DMS 273 treated with DMSO at 0.1 percent for 48 hours (cell line): ENCODE results near the gene CIB2.

Experiments
- DNase-seq: peaks from one replicate; lab custom pipeline; 2025; lab: John Stamatoyannopoulos, UW

Gene CIB2

DNA sequence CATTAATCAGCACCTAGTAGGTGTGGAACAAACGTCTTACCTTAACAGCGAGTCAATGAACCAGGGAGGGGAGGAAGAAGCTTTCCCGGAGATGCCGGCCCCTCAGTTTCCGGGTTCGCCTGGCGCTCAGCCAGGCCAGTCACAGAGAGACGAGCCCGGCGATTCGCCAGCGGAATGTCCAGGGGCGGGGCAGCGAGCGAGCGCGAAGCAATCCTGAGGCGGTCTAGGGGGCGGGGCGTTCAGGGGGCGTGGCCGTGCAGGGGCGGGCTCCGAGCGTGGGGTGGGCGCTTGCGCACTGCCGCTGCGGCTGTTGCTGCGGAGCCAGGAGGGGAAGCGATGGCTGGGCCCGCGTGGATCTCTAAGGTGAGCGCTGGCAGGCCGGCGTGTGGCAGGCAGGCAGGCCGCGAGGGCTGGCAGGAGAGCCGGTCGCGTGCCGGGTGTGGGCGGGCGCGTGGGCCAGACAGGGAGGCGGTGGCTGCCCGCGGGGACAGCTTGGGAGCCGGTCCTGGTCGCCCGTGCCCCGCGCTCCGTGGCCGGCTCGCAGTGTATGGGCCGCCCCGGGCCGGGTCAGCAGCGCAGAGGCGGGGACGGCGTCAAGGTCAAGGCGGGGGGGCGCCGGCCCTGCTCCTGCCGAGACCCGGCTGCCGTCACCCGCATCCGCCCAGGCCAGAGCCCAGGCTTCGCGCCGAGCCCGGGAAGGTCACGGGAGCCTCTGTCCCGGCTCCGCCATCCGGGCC, 18.0 kb upstream of the CIB2 start, which contains the start of gene IDH3A:
Gene IDH3A (plus strand): TSS at position 295 of the 737 bp plus-strand sequence. CDS start 42 bp downstream, at position 337.
- DNase-seq = peak; percentile 67

- no peak for DNase-seq
Observed at GRCh38 chr15:78148392-78149067, 17.3 kb upstream of the CIB2 start.

- DNase-seq = no peak
Observed at GRCh38 chr15:78147566-78147965, 16.3 kb upstream of the CIB2 start.

- DNase-seq = no peak
Observed at GRCh38 chr15:78146425-78147154, 15.3 kb upstream of the CIB2 start.

DNA sequence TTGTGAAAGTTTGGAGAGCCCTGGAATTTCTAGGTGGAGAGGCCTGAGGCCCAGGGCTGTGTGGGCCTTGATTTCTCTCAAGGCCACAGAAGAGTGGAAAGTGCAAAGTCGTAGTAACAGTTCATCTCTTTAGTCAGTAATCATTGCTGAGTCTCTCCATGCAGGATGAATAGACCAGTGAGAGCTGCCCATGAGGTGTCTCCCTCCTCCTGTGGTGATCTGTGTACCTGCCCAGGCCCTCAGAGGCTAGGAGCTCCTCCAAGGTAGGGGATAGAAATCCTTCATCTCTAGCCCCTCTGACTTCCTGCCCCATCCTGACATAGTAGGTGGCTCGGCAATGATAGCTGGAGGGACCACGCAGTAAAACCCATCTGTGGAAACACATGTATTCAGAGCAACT, 11.1 kb upstream of the CIB2 start:
- no peak for DNase-seq

DNA sequence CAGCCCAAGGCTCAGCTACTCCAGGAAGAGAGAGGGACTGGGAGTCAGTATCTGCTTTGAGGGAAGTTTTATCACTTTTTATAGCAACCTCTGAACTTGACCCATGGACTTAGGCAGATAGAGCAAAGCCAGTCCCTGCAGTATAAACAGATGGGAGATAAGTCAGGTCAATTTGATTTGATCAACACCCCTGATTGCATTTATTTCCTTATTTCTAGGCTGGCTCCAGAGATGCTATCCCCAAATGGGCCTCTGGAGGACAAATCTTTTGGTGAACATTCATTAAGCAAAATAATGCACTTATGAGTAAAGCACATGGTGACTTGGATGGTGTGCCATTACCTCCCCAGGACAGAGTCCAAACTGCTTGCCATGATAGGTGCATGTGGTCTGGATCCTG, 9.0 kb upstream of the CIB2 start:
- DNase-seq = no peak

GRCh38 chr15:78139578-78139977, 8.3 kb upstream of the CIB2 start:
- no peak for DNase-seq

DNA sequence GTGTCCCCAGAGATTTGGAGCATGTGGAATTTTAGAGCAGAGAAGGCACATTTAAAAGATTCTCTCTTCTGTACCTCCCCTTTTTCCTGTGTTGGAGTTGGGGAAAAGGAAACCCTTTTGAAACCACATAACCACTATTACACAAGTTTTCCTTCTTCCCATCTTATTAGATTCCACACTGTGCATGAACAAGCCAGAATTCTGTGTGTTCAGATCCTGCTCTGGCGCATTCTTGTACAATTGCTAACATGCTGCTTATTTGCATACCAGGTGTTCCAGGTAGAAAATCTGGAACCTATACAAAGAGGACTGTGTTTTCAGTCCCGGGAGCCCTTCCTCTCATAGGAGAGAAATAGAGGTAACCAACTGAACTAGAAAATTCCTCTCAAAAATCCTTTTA, 2.6 kb upstream of the CIB2 start:
- DNase-seq = no peak

- no peak for DNase-seq
Observed at GRCh38 chr15:78130466-78131294, 565 bp downstream of the CIB2 start.

DNA sequence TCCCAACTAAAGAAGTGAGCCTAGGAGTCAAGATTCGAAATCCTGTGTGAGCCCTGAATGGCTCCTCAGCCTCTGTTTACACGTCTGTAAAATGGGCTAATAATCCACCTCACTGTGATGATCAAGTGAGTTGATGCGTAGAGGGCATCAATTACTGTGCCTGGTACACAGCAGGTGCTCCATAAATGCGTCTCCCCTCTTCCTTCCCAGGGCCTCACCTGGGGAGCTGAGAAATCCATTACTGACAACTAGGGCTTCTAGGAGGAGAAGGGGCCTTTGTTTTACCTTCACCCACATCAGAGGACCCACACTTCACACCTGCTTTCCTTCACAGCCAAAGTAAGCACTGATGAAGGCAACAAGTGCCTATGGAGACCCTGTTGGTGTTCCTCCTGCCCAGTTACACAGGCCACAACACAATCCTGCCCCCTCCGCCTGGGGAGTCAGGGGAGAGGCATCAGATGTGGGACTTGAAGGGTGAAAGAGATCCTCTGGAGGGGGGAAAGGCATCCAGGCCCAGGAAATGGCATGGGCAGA, 1.4 kb downstream of the CIB2 start:
- DNase-seq = no peak

GRCh38 chr15:78129077-78129750, 2.0 kb downstream of the CIB2 start:
- peak; percentile 78 for DNase-seq

DNA sequence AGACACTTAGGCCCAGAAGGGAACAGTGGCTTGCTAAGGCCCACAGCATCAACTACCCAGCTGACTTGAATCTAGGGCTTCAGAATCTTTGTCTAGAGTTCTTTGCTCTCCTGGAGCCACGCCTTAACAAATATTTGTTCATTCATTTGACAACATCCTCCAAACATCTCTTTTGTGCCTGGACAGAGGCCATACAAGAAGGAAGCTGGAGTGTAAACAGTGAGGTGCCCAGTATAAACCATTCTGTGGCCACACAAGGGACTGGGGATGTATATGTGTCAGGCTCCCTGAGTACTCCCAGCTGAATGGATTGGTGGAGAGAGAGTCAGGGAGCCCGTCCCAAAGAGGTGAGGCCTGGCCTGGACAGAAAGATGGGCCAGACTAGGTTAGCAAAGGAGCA, 3.4 kb downstream of the CIB2 start:
- no peak for DNase-seq

DNA sequence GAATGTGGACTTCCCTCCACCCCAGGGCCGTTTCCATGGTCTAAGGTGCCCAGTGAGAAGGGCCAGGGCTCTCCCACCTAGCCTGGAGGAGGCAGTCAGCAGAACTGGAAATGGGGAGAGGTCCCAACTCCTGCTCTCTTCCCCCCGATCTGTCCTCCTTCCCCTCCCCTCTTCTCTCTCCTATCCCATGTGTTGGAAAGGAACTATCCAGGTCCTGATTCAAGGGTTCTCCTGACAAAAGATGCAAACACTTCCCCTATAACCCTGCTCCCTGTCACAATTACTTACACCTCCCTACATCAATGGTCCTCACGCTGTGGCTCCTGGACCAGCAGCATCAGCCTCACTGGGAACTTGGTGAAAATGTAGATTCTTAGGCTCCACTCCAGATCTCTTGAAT, 6.0 kb downstream of the CIB2 start:
- no peak for DNase-seq

DNA sequence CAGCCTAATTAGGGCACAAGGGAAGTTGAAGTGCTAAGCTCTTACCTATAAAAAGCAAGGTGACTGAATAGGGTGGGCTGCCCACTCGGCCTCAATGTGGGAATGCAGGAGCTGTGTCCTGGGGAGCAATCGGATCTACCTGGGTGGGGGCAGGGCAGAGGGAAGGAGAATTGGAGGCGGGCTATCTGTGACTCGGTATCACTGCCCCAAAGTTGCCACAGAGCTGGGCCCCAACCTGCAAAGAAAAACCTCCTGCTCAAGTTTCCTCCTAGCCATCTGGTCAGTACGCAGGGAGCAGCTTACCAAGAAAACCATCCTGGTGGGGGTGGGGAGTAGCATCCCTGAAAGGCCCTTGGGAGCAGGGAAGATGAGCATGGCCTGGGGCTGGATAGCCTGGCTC, 10.7 kb downstream of the CIB2 start:
- DNase-seq = peak; percentile 67

GRCh38 chr15:78112551-78112950, 18.7 kb downstream of the CIB2 start:
- DNase-seq = no peak

GRCh38 chr15:78111788-78112187, 19.5 kb downstream of the CIB2 start:
- DNase-seq = no peak

DNA sequence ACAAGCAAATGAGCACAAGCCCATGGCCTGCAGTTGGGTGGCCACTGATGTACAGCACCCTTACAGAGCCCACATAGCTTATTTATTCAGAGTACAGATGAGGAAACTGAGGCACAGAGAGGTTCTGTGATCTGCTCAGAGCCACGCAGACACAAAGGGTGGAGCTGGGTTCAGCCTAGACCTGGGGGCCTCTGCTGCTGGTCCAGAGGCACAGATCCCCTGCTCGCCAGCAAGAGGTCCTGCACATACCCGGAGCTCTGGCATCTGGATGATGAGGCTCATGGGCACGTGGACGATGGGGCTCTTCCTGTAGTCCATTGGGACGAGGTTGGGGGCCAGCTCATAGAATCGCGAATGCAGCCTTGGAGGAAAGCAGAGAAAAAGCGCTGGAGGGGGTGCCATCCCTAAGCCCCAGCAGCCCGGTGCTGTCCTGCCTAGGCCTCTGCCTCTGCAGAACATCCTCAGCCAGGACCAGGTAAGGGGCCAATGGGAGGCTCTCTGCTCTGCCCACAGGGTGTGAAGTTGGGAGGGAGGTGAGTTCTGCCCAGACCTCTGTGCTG, 20.2 kb downstream of the CIB2 start:
- no peak for DNase-seq

DNA sequence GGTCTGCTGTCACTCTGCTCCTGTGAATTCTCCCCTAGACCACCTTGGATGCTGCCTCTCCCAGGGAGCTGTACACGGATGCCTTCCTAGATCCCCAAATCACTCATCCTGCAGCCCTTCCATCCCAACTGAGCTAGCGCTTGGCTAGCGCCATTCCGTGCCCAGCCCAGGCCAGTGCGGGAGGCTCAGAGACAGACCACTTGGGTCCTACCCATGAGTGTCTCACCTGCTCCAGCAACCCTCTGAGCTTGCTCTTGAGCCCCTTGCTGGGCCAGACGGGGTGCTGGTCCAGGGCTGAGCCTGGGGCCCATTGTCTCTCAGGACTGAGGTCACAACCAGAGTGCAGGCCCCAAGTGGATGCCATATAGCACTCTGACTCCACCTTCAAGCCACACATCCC, 21.1 kb downstream of the CIB2 start:
- no peak for DNase-seq

DNA sequence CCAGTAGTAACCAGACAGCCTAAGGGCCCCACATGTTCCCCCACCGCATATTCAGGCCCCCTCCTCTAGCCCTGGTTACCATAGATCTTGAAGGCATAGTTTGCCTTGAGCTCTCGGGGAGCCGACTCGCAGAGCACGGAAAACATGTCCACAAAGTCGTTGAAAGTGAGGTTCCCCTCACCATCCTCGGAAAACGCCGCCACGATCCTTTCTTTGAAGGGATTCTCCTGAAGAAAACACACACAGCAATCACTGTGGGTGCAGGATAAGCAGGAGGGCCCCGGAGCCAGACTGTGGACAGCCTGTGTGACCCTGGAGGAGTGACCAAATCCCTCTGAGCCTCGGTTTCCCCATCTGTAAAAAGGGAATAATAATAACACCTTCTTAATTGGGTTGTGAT, 22.1 kb downstream of the CIB2 start:
- DNase-seq = no peak

- DNase-seq = no peak
Observed at GRCh38 chr15:78108300-78109084, 22.8 kb downstream of the CIB2 start.
